SK-N-SH (cell line): ENCODE data around the gene SDK1. TPM values are rescaled to one million over a fixed set of nuclear protein-coding genes. Genes with fewer than 3 reads are reported as not detected.

Experiments
- CTCF ChIA-PET: fragments of 300-600, 350-600 bp; formaldehyde crosslinking; extraction: SDS; loops from one replicate; lab custom pipeline; 2021; lab: Yijun Ruan, JAX
- POLR2A ChIA-PET: fragments of 350-600 bp; sonication (Branson Sonifier 250); formaldehyde crosslinking; extraction: SDS; loops from one replicate; lab custom pipeline; 2020; ENCODE audit warnings: antibody characterized with exemption, inconsistent platforms; lab: Yijun Ruan, JAX
- DNase-seq: peaks from one replicate; pipeline ENCODE4 v3.0.0; 2012
- H2AFZ ChIP-seq: fragments of 200-600 bp; sonication (generic); 2 replicates; pipeline ENCODE4 v1.8.1; 2016; ENCODE audit warnings: antibody characterized with exemption, mild to moderate bottlenecking, low read depth
- H3F3A ChIP-seq: fragments of 200-600 bp; sonication (generic); replicated peaks from 2 replicates; pipeline ENCODE3; 2016; ENCODE audit warnings: antibody characterized with exemption, mild to moderate bottlenecking; ENCODE audit not compliant: insufficient read depth
- H3K27ac ChIP-seq, 2 experiments: fragments of 200-500 bp in 1 of 2; fragments of 200-600 bp in 1 of 2; sonication (Bioruptor generic) in 1 of 2; sonication (generic), shearing (Covaris generic) in 1 of 2; 2 replicates each; pipeline versions ENCODE4 v1.5.1 to v1.6.1; 2014 to 2016; ENCODE audit warnings: low read depth in 2 of 2, inconsistent platforms in 1 of 2, low read length in 1 of 2, mild to moderate bottlenecking in 1 of 2, mixed read lengths in 1 of 2
- H3K27me3 ChIP-seq: fragments of 200-600 bp; sonication (generic), shearing (Covaris generic); 2 replicates; pipeline ENCODE4 v1.6.1; 2016; ENCODE audit warnings: mixed run types; ENCODE audit not compliant: insufficient read depth
- H3K36me3 ChIP-seq, 2 experiments: fragments of 200-500 bp in 1 of 2; fragments of 200-600 bp in 1 of 2; sonication (Bioruptor generic) in 1 of 2; sonication (generic) in 1 of 2; replicated peaks in 1 of 2; 2 replicates each; pipeline versions ENCODE3 to v1.5.1; 2014 to 2016; ENCODE audit warnings: low read length in 1 of 2, mild to moderate bottlenecking in 1 of 2; ENCODE audit not compliant: insufficient read depth in 2 of 2, control insufficient read depth in 1 of 2
- H3K4me1 ChIP-seq, 2 experiments: fragments of 200-500 bp in 1 of 2; fragments of 200-600 bp in 1 of 2; sonication (Bioruptor generic) in 1 of 2; sonication (generic), shearing (Covaris generic) in 1 of 2; 2 replicates each; pipeline versions ENCODE4 v1.5.1 to v1.6.1; 2014 to 2016; ENCODE audit warnings: low read depth in 1 of 2, low read length in 1 of 2, mixed run types in 1 of 2; ENCODE audit not compliant: insufficient read depth in 2 of 2, control insufficient read depth in 1 of 2
- H3K4me2 ChIP-seq: fragments of 200-600 bp; sonication (generic), shearing (Covaris generic); 2 replicates; pipeline ENCODE4 v1.6.1; 2017; ENCODE audit warnings: mixed run types
- H3K4me3 ChIP-seq, 2 experiments: fragments of 200-500 bp in 1 of 2; fragments of 200-600 bp in 1 of 2; sonication (Bioruptor generic) in 1 of 2; sonication (generic), shearing (Covaris generic) in 1 of 2; 2 replicates each; pipeline versions ENCODE4 v1.5.1 to v1.8.1; 2014 to 2016; ENCODE audit warnings: low read depth in 2 of 2, inconsistent platforms in 1 of 2, low read length in 1 of 2, mild to moderate bottlenecking in 1 of 2, mixed read lengths in 1 of 2, moderate library complexity in 1 of 2
- H3K79me2 ChIP-seq: fragments of 200-600 bp; sonication (generic); 2 replicates; pipeline ENCODE4 v1.8.1; 2017; ENCODE audit warnings: mild to moderate bottlenecking; ENCODE audit not compliant: insufficient read depth
- H3K9ac ChIP-seq: fragments of 200-600 bp; sonication (generic); 2 replicates; pipeline ENCODE4 v1.6.1; 2017; ENCODE audit warnings: mixed run types
- H3K9me2 ChIP-seq: fragments of 200-600 bp; sonication (generic); 2 replicates; pipeline ENCODE4 v1.6.1; 2017; ENCODE audit warnings: mixed run types
- H3K9me3 ChIP-seq: fragments of 200-600 bp; sonication (generic); 2 replicates; pipeline ENCODE4 v1.6.1; 2017; ENCODE audit warnings: mixed run types, mild to moderate bottlenecking, moderate library complexity
- H4K20me1 ChIP-seq: fragments of 200-600 bp; sonication (generic); 2 replicates; pipeline ENCODE4 v1.6.1; 2017; ENCODE audit warnings: mild to moderate bottlenecking, mixed run types; ENCODE audit not compliant: insufficient read depth
- ELF1 ChIP-seq: IDR thresholded peaks from 2 replicates; pipeline ENCODE4 v1.4.0; 2012
- EP300 ChIP-seq, 2 experiments: IDR thresholded peaks; 2 replicates each; pipeline versions ENCODE4 v1.4.0 to v1.6.1; 2012; ENCODE audit warnings: borderline replicate concordance in 1 of 2, low read depth in 1 of 2, low read length in 1 of 2
- EZH2phosphoT487 ChIP-seq: fragments of 200-600 bp; sonication (generic); IDR thresholded peaks from 2 replicates; pipeline ENCODE4 v1.6.1; 2017; ENCODE audit warnings: low read depth, mixed run types, mild to moderate bottlenecking, antibody characterized with exemption, moderate library complexity, borderline replicate concordance
- FOXJ3 ChIP-seq: sonication (generic); formaldehyde crosslinking; IDR thresholded peaks from 2 replicates; pipeline ENCODE4 v1.5.1; 2020; ENCODE audit warnings: mild to moderate bottlenecking, missing genetic modification reagents
- FOXM1 ChIP-seq: IDR thresholded peaks from 2 replicates; pipeline ENCODE4 v1.4.0; 2012; ENCODE audit warnings: low read depth, mild to moderate bottlenecking
- MXI1 ChIP-seq: IDR thresholded peaks from 2 replicates; pipeline ENCODE4 v1.6.1; 2012; ENCODE audit warnings: mild to moderate bottlenecking, low read depth, low read length, improper control_type of control experiment
- POLR2AphosphoS5 ChIP-seq: IDR thresholded peaks from 2 replicates; pipeline ENCODE4 v1.6.1; 2012; ENCODE audit warnings: low read depth, low read length
- RAD21 ChIP-seq: IDR thresholded peaks from 2 replicates; pipeline ENCODE4 v1.6.1; 2012; ENCODE audit warnings: mild to moderate bottlenecking, low read length
- RCOR1 ChIP-seq: fragments of 150-350 bp; IDR thresholded peaks from 2 replicates; pipeline ENCODE4 v1.6.1; 2017; ENCODE audit warnings: antibody characterized with exemption, low read length
- SIN3A ChIP-seq: IDR thresholded peaks from 2 replicates; pipeline ENCODE4 v1.6.1; 2012; ENCODE audit warnings: low read depth, mild to moderate bottlenecking, low read length, moderate library complexity, borderline replicate concordance
- TAF1 ChIP-seq: IDR thresholded peaks from 2 replicates; pipeline ENCODE4 v1.6.1; 2012; ENCODE audit warnings: low read depth, mild to moderate bottlenecking, low read length, moderate library complexity, borderline replicate concordance
- TCF12 ChIP-seq: IDR thresholded peaks from 2 replicates; pipeline ENCODE4 v1.4.0; 2012
- YY1 ChIP-seq: IDR thresholded peaks from 2 replicates; pipeline ENCODE4 v1.4.0; 2012; ENCODE audit warnings: low read depth, mild to moderate bottlenecking
- WGBS: methylation state at CpG from one replicate; pipeline ENCODE4 v1.1.6; 2017; ENCODE audit warnings: low lambda C conversion rate; 5-methylcytosine and 5-hydroxymethylcytosine counted together
- polyA plus RNA-seq, 3 experiments: library from polyadenylated mRNA; depleted of rRNA; stranded (reverse); fragments of >200 nt; gene quantifications; 2 replicates each; pipeline ENCODE4 v1.2.3, GENCODE V29; 2012
- TF ChIP-seq, protein P1 (sequence below): IDR thresholded peaks from 2 replicates; pipeline ENCODE4 v1.4.0; 2012; ENCODE audit warnings: low read depth
- TF ChIP-seq, protein P2 (sequence below): IDR thresholded peaks from 2 replicates; pipeline ENCODE4 v1.4.0; 2012; ENCODE audit warnings: low read depth, borderline replicate concordance
- TF ChIP-seq, protein P3 (sequence below): fragments of 150-350 bp; IDR thresholded peaks from 2 replicates; pipeline ENCODE4 v1.6.1; 2016; ENCODE audit warnings: mild to moderate bottlenecking, low read depth, low read length
- TF ChIP-seq, protein P4 (sequence below): IDR thresholded peaks from 2 replicates; pipeline ENCODE4 v1.4.0; 2012; ENCODE audit warnings: low read depth, borderline replicate concordance

Gene SDK1
- polyA plus RNA-seq, 1 of the 3 experiments (the other 2 are of a cell fraction) = 1.2 TPM

DNA sequence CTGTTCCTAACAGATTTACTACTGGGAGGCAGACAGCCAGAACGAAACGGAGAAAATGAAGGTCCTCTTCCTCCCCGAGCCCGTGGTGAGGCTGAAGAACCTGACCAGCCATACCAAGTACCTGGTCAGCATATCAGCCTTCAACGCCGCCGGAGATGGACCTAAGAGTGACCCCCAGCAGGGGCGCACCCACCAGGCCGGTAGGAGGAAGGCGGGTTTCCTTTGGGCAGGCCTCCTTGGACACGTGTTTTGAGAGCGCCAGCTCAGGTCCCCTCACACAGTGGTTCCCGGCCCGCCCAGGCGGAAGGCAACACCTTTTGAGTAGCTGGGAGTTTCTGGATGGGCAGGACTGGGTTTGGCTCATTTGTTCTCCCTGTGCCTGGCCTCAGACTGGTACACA lies 907.0 kb downstream of the SDK1 start (continued):
- TF ChIP-seq, protein P1, sequence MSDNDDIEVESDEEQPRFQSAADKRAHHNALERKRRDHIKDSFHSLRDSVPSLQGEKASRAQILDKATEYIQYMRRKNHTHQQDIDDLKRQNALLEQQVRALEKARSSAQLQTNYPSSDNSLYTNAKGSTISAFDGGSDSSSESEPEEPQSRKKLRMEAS = no peak
- no peak for TF ChIP-seq EZH2phosphoT487
- no peak for TF ChIP-seq POLR2AphosphoS5
- no peak for TF ChIP-seq TAF1
- TF ChIP-seq TCF12 = no peak

DNA sequence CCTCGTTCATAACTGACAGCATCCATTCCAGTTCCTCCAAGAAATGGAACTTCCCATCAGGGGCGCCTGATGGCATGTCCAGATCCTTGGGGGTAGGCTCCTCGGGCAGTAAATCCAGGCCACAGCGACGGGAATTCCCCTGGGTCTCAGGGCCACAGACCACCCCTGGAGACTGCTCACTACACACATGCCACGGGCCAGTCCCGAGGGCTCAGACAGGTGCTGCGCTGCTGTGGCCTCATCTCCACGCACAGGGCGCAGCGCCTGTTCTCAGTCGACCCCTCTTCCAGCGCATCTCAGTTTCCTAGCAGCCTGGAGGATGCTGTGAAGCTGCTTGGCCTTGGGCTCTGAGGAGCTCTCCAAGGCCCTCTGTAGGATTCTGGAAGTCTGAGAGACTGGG lies 907.5 kb downstream of the SDK1 start:
- Histone ChIP-seq H3K36me3 (no peaks in the 10 kb centered on the region), H3K9me2 (no peaks in the 10 kb centered on the region), H3K79me2 (no peaks in the 10 kb centered on the region), H3K4me3 (no peak overlapping the region), H3K27ac (no peak overlapping the region), H3K27me3 (no peaks in the 10 kb centered on the region), H3F3A (no peaks in the 10 kb centered on the region), H2AFZ (no peak overlapping the region), H4K20me1 (no peaks in the 10 kb centered on the region), H3K4me1 (peaks cover 0 to 4% of the 10 kb centered on the region in 2 experiments; a peak in 1 of 4 replicates), H3K9ac (no peak overlapping the region), H3K4me2 (no peak overlapping the region), H3K9me3 (no peaks in the 10 kb centered on the region)
- TF ChIP-seq SIN3A (no peak), YY1 (no peak), RCOR1 (no peak), FOXJ3 (CRISPR knock-in tag) (no peak), POLR2AphosphoS5 (no peak), EP300 (IDR thresholded peaks at IDR 0.05; ENCODE audit: borderline replicate concordance in 1 of 2, low read depth in 1 of 2, low read length in 1 of 2) (no peak), RAD21 (no peak), EZH2phosphoT487 (no peak), TAF1 (no peak), MXI1 (no peak), FOXM1 (no peak), ELF1 (no peak)
- TF ChIP-seq, protein P2, sequence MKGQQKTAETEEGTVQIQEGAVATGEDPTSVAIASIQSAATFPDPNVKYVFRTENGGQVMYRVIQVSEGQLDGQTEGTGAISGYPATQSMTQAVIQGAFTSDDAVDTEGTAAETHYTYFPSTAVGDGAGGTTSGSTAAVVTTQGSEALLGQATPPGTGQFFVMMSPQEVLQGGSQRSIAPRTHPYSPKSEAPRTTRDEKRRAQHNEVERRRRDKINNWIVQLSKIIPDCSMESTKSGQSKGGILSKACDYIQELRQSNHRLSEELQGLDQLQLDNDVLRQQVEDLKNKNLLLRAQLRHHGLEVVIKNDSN = no peak
- TF ChIP-seq, protein P1 = no peak
- TF ChIP-seq, protein P3, sequence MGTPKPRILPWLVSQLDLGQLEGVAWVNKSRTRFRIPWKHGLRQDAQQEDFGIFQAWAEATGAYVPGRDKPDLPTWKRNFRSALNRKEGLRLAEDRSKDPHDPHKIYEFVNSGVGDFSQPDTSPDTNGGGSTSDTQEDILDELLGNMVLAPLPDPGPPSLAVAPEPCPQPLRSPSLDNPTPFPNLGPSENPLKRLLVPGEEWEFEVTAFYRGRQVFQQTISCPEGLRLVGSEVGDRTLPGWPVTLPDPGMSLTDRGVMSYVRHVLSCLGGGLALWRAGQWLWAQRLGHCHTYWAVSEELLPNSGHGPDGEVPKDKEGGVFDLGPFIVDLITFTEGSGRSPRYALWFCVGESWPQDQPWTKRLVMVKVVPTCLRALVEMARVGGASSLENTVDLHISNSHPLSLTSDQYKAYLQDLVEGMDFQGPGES = no peak
- TF ChIP-seq, protein P4, sequence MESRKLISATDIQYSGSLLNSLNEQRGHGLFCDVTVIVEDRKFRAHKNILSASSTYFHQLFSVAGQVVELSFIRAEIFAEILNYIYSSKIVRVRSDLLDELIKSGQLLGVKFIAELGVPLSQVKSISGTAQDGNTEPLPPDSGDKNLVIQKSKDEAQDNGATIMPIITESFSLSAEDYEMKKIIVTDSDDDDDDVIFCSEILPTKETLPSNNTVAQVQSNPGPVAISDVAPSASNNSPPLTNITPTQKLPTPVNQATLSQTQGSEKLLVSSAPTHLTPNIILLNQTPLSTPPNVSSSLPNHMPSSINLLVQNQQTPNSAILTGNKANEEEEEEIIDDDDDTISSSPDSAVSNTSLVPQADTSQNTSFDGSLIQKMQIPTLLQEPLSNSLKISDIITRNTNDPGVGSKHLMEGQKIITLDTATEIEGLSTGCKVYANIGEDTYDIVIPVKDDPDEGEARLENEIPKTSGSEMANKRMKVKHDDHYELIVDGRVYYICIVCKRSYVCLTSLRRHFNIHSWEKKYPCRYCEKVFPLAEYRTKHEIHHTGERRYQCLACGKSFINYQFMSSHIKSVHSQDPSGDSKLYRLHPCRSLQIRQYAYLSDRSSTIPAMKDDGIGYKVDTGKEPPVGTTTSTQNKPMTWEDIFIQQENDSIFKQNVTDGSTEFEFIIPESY = no peak
- CTCF ChIA-PET = interaction anchor here (2.1 kb wide), 1 partner anchor 105 kb away, joined by 6 read pairs; no protein-coding TSS in a partner anchor
- WGBS = 57% methylated on average over 10 of the region's 13 CpGs
- no peak for DNase-seq
- POLR2A ChIA-PET = no interaction called here
